Activated CD4-positive, alpha-beta memory T cell treated with anti-CD3 and anti-CD28 coated beads for 36 hours (primary cell): Measurements from ENCODE around the gene TAF11L4. TPM values are rescaled to one million over a fixed set of nuclear protein-coding genes. Genes with fewer than 3 reads are reported as not detected.
"Not testable (repeated sequence)": the region's sequence is repeated elsewhere in the genome, so short reads cannot be mapped to it uniquely, and the experiment has no call there.

Experiments
- CTCF ChIA-PET: fragments of 350-600 bp; sonication (Branson Sonifier 250); formaldehyde crosslinking; loops from one replicate; lab custom pipeline; 2021; ENCODE audit warnings: antibody characterized with exemption, inconsistent platforms; lab: Charles Lee
- POLR2A ChIA-PET: fragments of 350-600 bp; sonication (Branson Sonifier 250); formaldehyde crosslinking; loops from one replicate; lab custom pipeline; 2021; ENCODE audit warnings: antibody characterized with exemption; lab: Charles Lee
- DNase-seq: peaks from one replicate; pipeline ENCODE4 v3.0.0-alpha.2; 2020
- H3K27ac Mint-ChIP-seq: one replicate; pipeline ENCODE4 v1.8.0; 2021; ENCODE audit warnings: mixed read lengths
- H3K27me3 Mint-ChIP-seq: one replicate; pipeline ENCODE4 v1.8.0; 2021; ENCODE audit warnings: mixed read lengths
- H3K36me3 Mint-ChIP-seq: one replicate; pipeline ENCODE4 v1.8.0; 2021; ENCODE audit warnings: mixed read lengths
- H3K4me1 Mint-ChIP-seq: one replicate; pipeline ENCODE4 v1.8.0; 2021; ENCODE audit warnings: low read depth, mixed read lengths
- H3K4me3 Mint-ChIP-seq: one replicate; pipeline ENCODE4 v1.8.0; 2021; ENCODE audit warnings: mild to moderate bottlenecking, mixed read lengths
- H3K9me3 Mint-ChIP-seq: one replicate; pipeline ENCODE4 v1.8.0; 2021; ENCODE audit warnings: mixed read lengths
- intact Hi-C: fragments of 100-400 bp; cut with micrococcal nuclease; formaldehyde crosslinking; loops from one replicate; pipeline ENCODE4 v1.15.1; 2023
- total RNA-seq, 2 experiments: library from RNA; stranded (reverse); gene quantifications; one replicate each; pipeline ENCODE4 v1.2.3, GENCODE V29; 2021

TAF11L4 gene
- total RNA-seq, 2 experiments from 2014 or later = not detected

- ChIA-PET POLR2A (no interaction called here), CTCF (no interaction called here)
- Mint-ChIP-seq H3K9me3 (peaks cover 7% of the 10 kb centered on the region), H3K27me3 (no peaks in the 10 kb centered on the region), H3K36me3 (no peaks in the 10 kb centered on the region), H3K4me3 (no peak overlapping the region), H3K4me1 (no peaks in the 10 kb centered on the region), H3K27ac (no peak overlapping the region)
- intact Hi-C loops = no loop called here
- no peak for DNase-seq
Observed at GRCh38 chr5:17511775-17512325, 9.8 kb upstream of the TAF11L4 start.

- H3K27ac Mint-ChIP-seq, H3K27me3 Mint-ChIP-seq, POLR2A ChIA-PET, H3K4me3 Mint-ChIP-seq, H3K4me1 Mint-ChIP-seq, H3K36me3 Mint-ChIP-seq, CTCF ChIA-PET, intact Hi-C loops, H3K9me3 Mint-ChIP-seq: not testable (repeated sequence)
- peak; percentile 9 for DNase-seq
Observed at GRCh38 chr5:17517526-17517925, 4.1 kb upstream of the TAF11L4 start.

- CTCF ChIA-PET, DNase-seq, intact Hi-C loops, H3K4me3 Mint-ChIP-seq, H3K36me3 Mint-ChIP-seq, H3K27ac Mint-ChIP-seq, H3K4me1 Mint-ChIP-seq, H3K27me3 Mint-ChIP-seq, H3K9me3 Mint-ChIP-seq, POLR2A ChIA-PET: not testable (repeated sequence)
Observed at GRCh38 chr5:17518067-17518466, 3.5 kb upstream of the TAF11L4 start, which contains the start of gene TAF11L3. Gene TAF11L3, plus strand, starts transcription at chr5:17518367.

- H3K27me3 Mint-ChIP-seq = not testable (repeated sequence)
Observed at GRCh38 chr5:17519508-17519907, 2.1 kb upstream of the TAF11L4 start.

GRCh38 chr5:17524935-17525334 is 3.3 kb downstream of the TAF11L4 start, which contains the start of gene TAF11L5:
Gene TAF11L5, plus strand, starts transcription at chr5:17525235.
- H3K27ac Mint-ChIP-seq, H3K4me1 Mint-ChIP-seq, CTCF ChIA-PET, POLR2A ChIA-PET, H3K9me3 Mint-ChIP-seq, H3K36me3 Mint-ChIP-seq, H3K4me3 Mint-ChIP-seq, intact Hi-C loops, DNase-seq, H3K27me3 Mint-ChIP-seq: not testable (repeated sequence)

More at GRCh38 chr5:17519508-17519907, 2.1 kb upstream of the TAF11L4 start:
- H3K9me3 Mint-ChIP-seq, DNase-seq, intact Hi-C loops, H3K4me1 Mint-ChIP-seq, H3K27ac Mint-ChIP-seq, CTCF ChIA-PET, H3K4me3 Mint-ChIP-seq, POLR2A ChIA-PET, H3K36me3 Mint-ChIP-seq: not testable (repeated sequence)

- H3K27ac Mint-ChIP-seq, H3K4me3 Mint-ChIP-seq, H3K4me1 Mint-ChIP-seq, H3K9me3 Mint-ChIP-seq, H3K36me3 Mint-ChIP-seq, POLR2A ChIA-PET, H3K27me3 Mint-ChIP-seq, CTCF ChIA-PET, intact Hi-C loops: not testable (repeated sequence)
- peak; percentile 9 for DNase-seq
Observed at GRCh38 chr5:17526504-17526903, 4.9 kb downstream of the TAF11L4 start.

- H3K27me3 Mint-ChIP-seq, H3K36me3 Mint-ChIP-seq, H3K4me3 Mint-ChIP-seq, H3K27ac Mint-ChIP-seq, DNase-seq, POLR2A ChIA-PET, H3K9me3 Mint-ChIP-seq, intact Hi-C loops, H3K4me1 Mint-ChIP-seq, CTCF ChIA-PET: not testable (repeated sequence)
Observed at GRCh38 chr5:17528369-17528768, 6.8 kb downstream of the TAF11L4 start, which contains the start of gene TAF11L6. Gene TAF11L6, plus strand, starts transcription at chr5:17528669.

Other genes with a start within 250 kb of the TAF11L4 start
- not detected for gene TAF11L2, start 23.6 kb upstream of the TAF11L4 start, total RNA-seq
- gene TAF11L3, start 3.4 kb upstream of the TAF11L4 start, total RNA-seq = not detected
- not detected for gene TAF11L5, start 3.4 kb downstream of the TAF11L4 start, total RNA-seq
- not detected for gene TAF11L6, start 6.9 kb downstream of the TAF11L4 start, total RNA-seq
- not detected for gene TAF11L7, start 64.0 kb downstream of the TAF11L4 start, total RNA-seq
- gene TAF11L8, start 69.2 kb downstream of the TAF11L4 start, total RNA-seq = not detected
- not detected for gene TAF11L9, start 72.6 kb downstream of the TAF11L4 start, total RNA-seq
- gene TAF11L10, start 76.0 kb downstream of the TAF11L4 start, total RNA-seq = not detected
- gene TAF11L11, start 82.4 kb downstream of the TAF11L4 start, total RNA-seq = not detected
- not detected for gene TAF11L12, start 88.6 kb downstream of the TAF11L4 start, total RNA-seq
- gene TAF11L13, start 110.3 kb downstream of the TAF11L4 start, total RNA-seq = not detected
- gene TAF11L14, start 112.7 kb downstream of the TAF11L4 start, total RNA-seq = not detected